NB4 (cell line): ENCODE results near the gene ARID1B.
"Not testable (repeated sequence)": the region's sequence is repeated elsewhere in the genome, so short reads cannot be mapped to it uniquely, and the experiment has no call there.

ENCODE experiments used
- DNase-seq: peaks from one replicate; pipeline ENCODE4 v3.0.0; 2010; ENCODE audit warnings: low read depth
- H3K4me3 ChIP-seq: one replicate; pipeline ENCODE4 v1.5.1; 2011; ENCODE audit warnings: mild to moderate bottlenecking, low read depth, low read length, moderate library complexity
- CTCF ChIP-seq: IDR thresholded peaks from one replicate; pipeline ENCODE4 v1.5.1; 2012; ENCODE audit warnings: low read depth, low read length
- MYC ChIP-seq: IDR thresholded peaks from 2 replicates; pipeline ENCODE4 v1.6.1; 2011; ENCODE audit warnings: low read depth, low read length
- POLR2A ChIP-seq: IDR thresholded peaks from 2 replicates; pipeline ENCODE4 v1.6.1; 2011; ENCODE audit warnings: mild to moderate bottlenecking; ENCODE audit not compliant: insufficient read length; ENCODE audit errors: extremely low read depth
- TF ChIP-seq, protein P1 (sequence below): IDR thresholded peaks from 2 replicates; pipeline ENCODE4 v1.6.1; 2011; ENCODE audit warnings: low read depth, low read length

ARID1B gene

DNA sequence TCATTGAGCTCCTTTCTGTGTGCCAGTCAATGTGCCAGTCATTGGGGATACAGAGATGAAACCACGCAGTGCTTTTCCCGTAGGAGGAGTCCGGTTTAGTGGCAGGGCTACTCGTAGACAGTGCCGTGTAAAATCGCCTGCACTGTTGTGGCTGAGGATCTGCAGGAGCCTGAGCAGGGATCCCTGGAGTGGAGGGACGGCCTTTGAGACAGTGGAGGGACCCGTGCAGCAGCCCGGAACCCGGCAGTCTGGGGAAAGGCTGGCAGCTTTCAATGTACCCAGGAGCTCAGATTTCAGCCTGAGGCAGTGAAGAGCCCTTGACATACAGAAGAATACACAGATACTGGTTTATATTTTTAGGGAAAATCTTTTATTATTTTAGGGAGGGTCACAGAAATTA is 203.3 kb downstream of the ARID1B start:
- H3K4me3 ChIP-seq: no peak overlapping the region
- no peak for DNase-seq
- no peak for TF ChIP-seq CTCF
- no peak for TF ChIP-seq MYC
- TF ChIP-seq, protein P1, sequence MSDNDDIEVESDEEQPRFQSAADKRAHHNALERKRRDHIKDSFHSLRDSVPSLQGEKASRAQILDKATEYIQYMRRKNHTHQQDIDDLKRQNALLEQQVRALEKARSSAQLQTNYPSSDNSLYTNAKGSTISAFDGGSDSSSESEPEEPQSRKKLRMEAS: no peak
- TF ChIP-seq POLR2A: no peak

DNA sequence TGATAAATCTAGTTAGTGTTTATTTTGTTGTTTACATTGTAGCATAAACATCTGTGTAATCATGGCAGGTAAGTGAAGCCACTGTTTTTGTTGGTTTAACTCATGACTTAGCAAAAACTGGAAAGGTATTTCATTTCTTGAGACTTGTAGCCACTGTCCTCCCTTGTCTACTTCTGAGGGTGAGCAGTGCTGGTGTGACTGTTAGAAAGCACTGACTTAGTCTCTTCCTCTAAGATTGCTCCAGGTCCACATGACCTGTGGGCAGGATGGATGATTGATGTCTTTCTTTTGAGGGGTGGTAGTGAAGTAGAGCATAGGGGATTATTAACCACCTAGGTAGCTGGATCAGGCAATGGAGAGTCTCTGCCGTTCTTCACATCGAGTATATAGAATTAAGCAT is 203.8 kb downstream of the ARID1B start:
- no peak for DNase-seq
- H3K4me3 ChIP-seq: no peak overlapping the region
- TF ChIP-seq MYC (no peak), CTCF (no peak), POLR2A (no peak)
- TF ChIP-seq, protein P1: no peak

DNA sequence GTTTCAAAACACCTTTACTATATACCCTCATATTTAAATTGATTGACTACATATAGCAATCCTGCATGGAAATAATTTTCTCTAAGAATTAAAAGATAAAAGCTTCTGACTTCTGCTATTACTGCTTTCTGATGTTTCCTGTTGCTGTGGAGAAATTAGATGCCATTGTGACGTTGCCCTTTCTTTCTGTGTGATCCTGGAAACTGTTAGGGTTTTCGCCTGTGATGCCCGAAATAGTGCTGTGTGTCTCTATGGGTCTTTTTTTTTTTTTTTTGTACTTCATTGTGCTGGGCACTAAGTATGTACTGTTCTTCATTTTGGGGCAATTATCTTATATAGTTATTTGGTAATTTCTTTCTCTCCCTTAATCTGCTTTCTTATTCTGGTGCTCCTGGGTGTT is 205.0 kb downstream of the ARID1B start:
- DNase-seq: no peak
- H3K4me3 ChIP-seq: no peak overlapping the region
- TF ChIP-seq MYC: no peak
- TF ChIP-seq, protein P1: no peak
- no peak for TF ChIP-seq POLR2A
- no peak for TF ChIP-seq CTCF

GRCh38 chr6:156982864-156983263 is 205.7 kb downstream of the ARID1B start:
- H3K4me3 ChIP-seq, DNase-seq: not testable (repeated sequence)

DNA sequence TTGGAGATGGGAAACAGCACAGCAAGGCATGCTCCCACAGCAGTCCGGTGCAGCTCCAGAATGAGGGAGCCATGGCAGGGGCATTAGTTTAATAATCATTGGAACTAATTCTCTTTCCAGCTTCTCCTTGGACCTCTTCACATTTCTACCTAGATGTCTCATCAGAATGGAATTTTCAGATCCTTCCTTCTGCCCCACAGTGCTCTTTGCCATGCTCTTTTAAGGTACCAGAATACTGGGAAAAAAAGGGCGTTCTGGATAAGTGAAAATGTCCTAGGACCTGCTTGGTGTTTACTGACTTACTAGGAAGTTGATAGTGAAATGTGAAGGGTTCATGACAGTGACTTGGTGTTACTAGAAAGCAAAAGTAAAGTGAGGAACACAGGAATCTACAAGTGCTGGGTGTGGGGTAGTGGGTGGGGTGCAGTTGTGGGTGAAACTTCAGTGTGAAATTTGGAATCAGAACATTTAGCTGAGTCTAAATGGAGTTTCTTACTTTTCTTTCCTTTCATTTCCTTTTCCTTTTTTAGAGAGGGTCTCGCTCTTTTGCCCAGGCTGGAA is 207.1 kb downstream of the ARID1B start:
- DNase-seq: no peak
- no peak overlapping the region for H3K4me3 ChIP-seq

GRCh38 chr6:156985309-156985708 is 208.1 kb downstream of the ARID1B start:
- no peak for DNase-seq
- no peak overlapping the region for H3K4me3 ChIP-seq
- no peak for TF ChIP-seq CTCF
- TF ChIP-seq, protein P1: no peak
- no peak for TF ChIP-seq POLR2A
- TF ChIP-seq MYC: no peak

More for the DNA sequence above, 207.1 kb downstream of the ARID1B start:
- TF ChIP-seq CTCF (no peak), MYC (no peak), POLR2A (no peak)
- TF ChIP-seq, protein P1: no peak
